ENCODE results near the gene SMYD2. TPM values are rescaled to one million over a fixed set of nuclear protein-coding genes. Genes with fewer than 3 reads are reported as not detected.

SMYD2 gene
- total RNA-seq, 4 donors from 2014 or later = 17.1 to 30.0 (median 26.2) TPM

- DNase-seq (ENCODE audit: low spot score in 2 of 2) = no peak
- 71 to 75% methylated on average over 5 of the region's 5 CpGs for WGBS, 2 donors
- intact Hi-C loops (cut with DNase I; ENCODE audit: low total_unique reads) = no loop called here
- H3K4me3 ChIP-seq (ENCODE audit: low read depth, poor library complexity, severe bottlenecking) = no peak overlapping the region
- no peak for TF ChIP-seq CTCF (IDR thresholded peaks at IDR 0.05)
- TF ChIP-seq POLR2A (IDR thresholded peaks at IDR 0.05) = no peak
Measured at GRCh38 chr1:214290424-214291037, 9.6 kb downstream of the SMYD2 start.

DNA sequence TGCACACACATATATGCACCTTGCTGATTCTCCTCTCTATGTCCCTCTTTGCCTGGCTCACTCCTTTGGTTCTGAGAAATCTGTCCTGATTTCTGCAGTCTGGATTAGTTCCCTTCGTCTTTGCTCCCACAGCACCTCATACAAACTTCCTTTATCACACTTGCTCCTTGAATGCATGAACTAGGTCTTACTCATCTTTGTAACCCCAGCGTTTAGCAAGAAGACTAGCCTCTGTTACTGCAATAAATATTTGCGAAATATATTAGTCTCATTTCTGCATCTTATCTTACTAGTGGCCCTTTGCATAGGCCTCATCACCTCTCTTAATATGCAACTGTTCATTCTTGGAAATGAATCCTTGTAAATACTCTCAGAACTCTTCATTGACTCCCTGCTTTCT, 11.4 kb downstream of the SMYD2 start:
- WGBS, 2 donors = 84 to 88% methylated on average over 3 of the region's 3 CpGs

DNA sequence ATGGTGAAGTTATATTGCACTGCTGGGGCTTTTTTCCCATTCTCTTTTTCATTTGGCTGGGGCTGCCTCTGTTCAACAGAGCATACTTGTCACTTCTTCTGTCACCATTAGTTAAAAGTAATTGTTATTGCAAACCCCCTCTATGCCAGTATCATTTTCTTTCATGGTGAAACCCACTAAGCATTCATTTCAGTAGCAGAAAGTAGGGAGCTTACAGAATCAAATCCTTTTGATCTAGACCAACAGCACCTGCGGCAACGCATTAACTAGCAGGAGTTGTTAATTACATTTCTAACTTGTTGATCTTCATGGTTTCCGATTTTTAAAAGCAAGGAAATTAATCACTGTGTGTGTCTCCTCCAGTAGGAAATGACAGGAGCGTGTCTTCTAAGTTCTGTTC, 15.0 kb downstream of the SMYD2 start:
- no peak overlapping the region for H3K4me3 ChIP-seq (ENCODE audit: low read depth, poor library complexity, severe bottlenecking)
- no peak for TF ChIP-seq CTCF (IDR thresholded peaks at IDR 0.05)
- no peak for TF ChIP-seq POLR2A (IDR thresholded peaks at IDR 0.05)
- intact Hi-C loops (cut with DNase I; ENCODE audit: low total_unique reads) = no loop called here
- no peak for DNase-seq (ENCODE audit: low spot score in 2 of 2)
- WGBS, 2 donors = 79 to 83% methylated on average over 4 of the region's 4 CpGs

More for the DNA sequence above, 11.4 kb downstream of the SMYD2 start:
- H3K4me3 ChIP-seq (ENCODE audit: low read depth, poor library complexity, severe bottlenecking) = no peak overlapping the region
- DNase-seq (ENCODE audit: low spot score in 2 of 2) = no peak
- intact Hi-C loops (cut with DNase I; ENCODE audit: low total_unique reads) = no loop called here
- no peak for TF ChIP-seq CTCF (IDR thresholded peaks at IDR 0.05)
- no peak for TF ChIP-seq POLR2A (IDR thresholded peaks at IDR 0.05)

DNA sequence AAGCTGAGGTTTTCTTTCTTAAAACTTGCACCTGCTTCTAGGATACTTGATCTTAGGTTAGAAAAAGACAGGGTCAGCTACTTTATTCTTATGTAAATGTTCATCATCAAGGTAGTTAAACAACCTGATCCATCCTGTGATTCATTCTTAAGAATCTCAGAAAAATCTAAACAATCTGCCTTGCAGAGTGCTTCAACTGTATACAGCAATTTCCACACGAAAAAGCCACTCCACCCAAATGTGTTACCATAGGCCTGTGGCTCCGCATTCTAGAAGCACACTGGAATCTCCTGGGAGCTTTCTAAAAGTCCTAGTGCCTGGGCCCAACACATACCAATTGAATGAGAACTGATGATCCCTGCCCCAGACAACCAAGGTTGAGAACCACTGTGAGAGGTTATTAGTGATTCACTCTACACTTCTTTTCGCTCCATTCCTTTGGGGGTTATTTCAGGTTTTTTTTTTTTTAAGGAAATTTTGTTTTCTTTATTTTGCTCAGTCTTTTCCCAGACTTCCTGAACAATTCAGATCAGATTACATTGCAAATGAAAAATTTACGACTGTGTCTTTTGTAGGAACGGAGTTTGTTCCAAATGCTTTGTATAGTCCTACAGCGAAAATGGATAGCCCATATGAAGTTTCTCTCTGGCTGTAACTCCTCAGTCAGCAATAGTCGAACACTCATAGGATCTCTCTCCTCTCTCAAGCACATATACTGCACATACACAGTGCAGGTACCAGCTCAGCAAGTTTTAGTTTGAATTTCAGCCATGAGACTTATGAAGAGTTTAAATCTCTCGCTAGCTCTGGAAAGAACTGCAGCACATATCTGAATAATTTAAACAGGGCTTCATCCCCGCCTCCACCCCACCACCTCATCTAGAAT, 16.1 kb downstream of the SMYD2 start:
- DNase-seq (ENCODE audit: low spot score in 2 of 2) = no peak
- no peak overlapping the region for H3K4me3 ChIP-seq (ENCODE audit: low read depth, poor library complexity, severe bottlenecking)
- 77 to 79% methylated on average over 9 of the region's 9 CpGs for WGBS, 2 donors
- intact Hi-C loops (cut with DNase I; ENCODE audit: low total_unique reads) = no loop called here
- TF ChIP-seq CTCF (IDR thresholded peaks at IDR 0.05) (no peak), POLR2A (IDR thresholded peaks at IDR 0.05) (no peak)

DNA sequence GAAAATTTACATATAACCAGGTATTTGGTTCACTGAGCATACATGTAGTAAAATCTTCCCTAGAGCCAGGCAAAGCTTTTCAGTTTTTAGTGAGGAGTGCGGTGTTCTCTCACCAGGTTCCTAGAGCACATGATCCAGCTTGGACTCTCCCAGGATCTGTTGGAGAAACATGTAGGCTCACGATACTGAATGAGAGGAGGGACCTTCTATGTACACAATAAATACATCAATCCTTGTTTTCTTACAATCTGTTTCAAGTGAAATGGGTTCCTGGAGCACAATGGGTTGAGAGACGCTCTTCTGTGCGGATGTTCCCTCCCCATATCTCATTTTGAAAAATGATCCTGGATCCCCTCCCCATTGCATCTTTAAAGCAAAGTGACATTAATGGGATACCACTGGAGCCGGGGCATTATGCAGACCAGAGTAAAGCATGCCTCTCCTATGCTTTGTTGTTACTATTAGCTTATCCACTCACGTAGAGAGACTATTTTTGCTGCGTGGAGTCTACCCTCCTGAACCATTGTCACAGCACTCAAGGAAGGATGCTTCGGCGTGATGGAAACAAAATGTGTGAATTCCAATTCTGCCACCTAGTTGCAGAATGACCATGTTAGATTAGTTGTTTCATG, 19.3 kb downstream of the SMYD2 start:
- H3K4me3 ChIP-seq (ENCODE audit: low read depth, poor library complexity, severe bottlenecking) = no peak overlapping the region
- no peak for DNase-seq (ENCODE audit: low spot score in 2 of 2)
- TF ChIP-seq CTCF (IDR thresholded peaks at IDR 0.05) = no peak
- intact Hi-C loops (cut with DNase I; ENCODE audit: low total_unique reads) = no loop called here
- WGBS, 2 donors = 94% methylated on average over 9 of the region's 9 CpGs

All from lower leg skin (tissue), 4 donors.